GM23338 (cell line): Measurements from ENCODE around the gene AFM. TPM values are rescaled to one million over a fixed set of nuclear protein-coding genes. Genes with fewer than 3 reads are reported as not detected.

Source experiments
- ATAC-seq: fragments of 200-7000 bp; cut with Tn5 transposase; 3 replicates; pipeline ENCODE4 v1.9.1; 2020
- DNase-seq: peaks from one replicate; pipeline ENCODE4 v3.0.0-alpha.2; 2015; ENCODE audit warnings: low spot score
- H2AFZ ChIP-seq: fragments of 200-600 bp; sonication (generic); 2 replicates; pipeline ENCODE4 v1.8.0; 2016; ENCODE audit warnings: antibody characterized with exemption, mild to moderate bottlenecking, moderate library complexity
- H3F3A ChIP-seq: fragments of 200-600 bp; sonication (generic); replicated peaks from 2 replicates; pipeline ENCODE4 v1.8.0; 2017; ENCODE audit warnings: antibody characterized with exemption, mixed run types, low read depth
- H3K27ac ChIP-seq: fragments of 200-600 bp; sonication (generic); 2 replicates; pipeline ENCODE4 v1.6.1; 2016; ENCODE audit warnings: low read depth
- H3K27me3 ChIP-seq: fragments of 200-600 bp; sonication (generic); 2 replicates; pipeline ENCODE4 v1.8.0; 2016; ENCODE audit warnings: mild to moderate bottlenecking, mixed run types, moderate library complexity; ENCODE audit not compliant: insufficient read depth
- H3K36me3 ChIP-seq: fragments of 200-600 bp; sonication (generic); 2 replicates; pipeline ENCODE4 v1.8.0; 2016; ENCODE audit warnings: mild to moderate bottlenecking; ENCODE audit not compliant: insufficient read depth
- H3K4me1 ChIP-seq: fragments of 200-600 bp; sonication (generic); 2 replicates; pipeline ENCODE4 v1.8.0; 2016; ENCODE audit warnings: mild to moderate bottlenecking, moderate library complexity; ENCODE audit not compliant: insufficient read depth
- H3K4me2 ChIP-seq: fragments of 200-600 bp; sonication (generic); 2 replicates; pipeline ENCODE4 v1.7.1; 2017; ENCODE audit warnings: mixed run types
- H3K4me3 ChIP-seq: fragments of 200-600 bp; sonication (generic); 2 replicates; pipeline ENCODE4 v1.6.1; 2016; ENCODE audit warnings: mixed run types
- H3K79me2 ChIP-seq: fragments of 200-600 bp; sonication (generic); replicated peaks from 2 replicates; pipeline ENCODE4 v1.8.0; 2017; ENCODE audit warnings: mild to moderate bottlenecking; ENCODE audit not compliant: insufficient read depth
- H3K9me2 ChIP-seq: fragments of 200-600 bp; sonication (generic); 2 replicates; pipeline ENCODE4 v1.8.0; 2017; ENCODE audit not compliant: insufficient read depth
- H4K20me1 ChIP-seq: fragments of 200-600 bp; sonication (generic); replicated peaks from 2 replicates; pipeline ENCODE4 v1.8.0; 2017; ENCODE audit warnings: mild to moderate bottlenecking; ENCODE audit not compliant: insufficient read depth
- H3K27ac Mint-ChIP-seq: 2 replicates; pipeline ENCODE4 v1.8.0; 2020; ENCODE audit warnings: inconsistent platforms, mild to moderate bottlenecking, moderate library complexity, mixed read lengths
- H3K27me3 Mint-ChIP-seq: 3 replicates; pipeline ENCODE4 v1.8.0; 2022; ENCODE audit warnings: low read depth, mild to moderate bottlenecking, moderate library complexity, mixed read lengths, inconsistent platforms; ENCODE audit not compliant: insufficient read depth, poor library complexity
- H3K36me3 Mint-ChIP-seq: 3 replicates; pipeline ENCODE4 v1.8.0; 2021; ENCODE audit warnings: low read depth, mild to moderate bottlenecking, inconsistent platforms, moderate library complexity, mixed read lengths
- H3K4me1 Mint-ChIP-seq: 3 replicates; pipeline ENCODE4 v1.8.0; 2020; ENCODE audit warnings: mild to moderate bottlenecking, inconsistent platforms, mixed read lengths
- H3K4me3 Mint-ChIP-seq: 3 replicates; pipeline ENCODE4 v1.8.0; 2021; ENCODE audit warnings: moderate library complexity, mild to moderate bottlenecking, inconsistent platforms, mixed read lengths
- H3K9me3 Mint-ChIP-seq: 3 replicates; pipeline ENCODE4 v1.8.0; 2020; ENCODE audit warnings: moderate library complexity, mild to moderate bottlenecking, inconsistent platforms, mixed read lengths
- CREB1 ChIP-seq: fragments of 250-450 bp; sonication (Bioruptor Pico); IDR thresholded peaks from 2 replicates; pipeline ENCODE4 v1.5.0; 2020; ENCODE audit warnings: low read depth, mild to moderate bottlenecking, moderate library complexity
- ETS1 ChIP-seq: IDR thresholded peaks from 2 replicates; pipeline ENCODE4 v1.6.1; 2016; ENCODE audit warnings: antibody characterized with exemption
- EZH2 ChIP-seq: fragments of 200-600 bp; sonication (generic); IDR thresholded peaks from one replicate; pipeline ENCODE4 v1.8.0; 2017; ENCODE audit warnings: antibody characterized with exemption, mild to moderate bottlenecking, low read depth; ENCODE audit not compliant: unreplicated experiment
- EZH2phosphoT487 ChIP-seq: fragments of 200-600 bp; sonication (generic); IDR thresholded peaks from one replicate; pipeline ENCODE4 v1.8.1; 2018; ENCODE audit warnings: antibody characterized with exemption; ENCODE audit not compliant: unreplicated experiment
- JUNB ChIP-seq: IDR thresholded peaks from one replicate; pipeline ENCODE4 v1.6.1; 2016; ENCODE audit warnings: antibody characterized with exemption; ENCODE audit not compliant: unreplicated experiment
- NANOG ChIP-seq: IDR thresholded peaks from 2 replicates; pipeline ENCODE4 v1.6.1; 2016; ENCODE audit warnings: antibody characterized with exemption, borderline replicate concordance
- POLR2AphosphoS5 ChIP-seq: IDR thresholded peaks from 2 replicates; pipeline ENCODE4 v1.6.1; 2016; ENCODE audit warnings: antibody characterized with exemption, low read depth
- REST ChIP-seq: IDR thresholded peaks from one replicate; pipeline ENCODE4 v1.6.1; 2018; ENCODE audit warnings: antibody characterized with exemption; ENCODE audit not compliant: unreplicated experiment
- ZNF114 ChIP-seq: fragments of 250-450 bp; sonication (Bioruptor Pico); IDR thresholded peaks from 2 replicates; pipeline ENCODE4 v1.5.0; 2020; ENCODE audit warnings: mild to moderate bottlenecking, moderate library complexity
- polyA plus RNA-seq: library from polyadenylated mRNA; unstranded; fragments of >200 nt; fragmentation: Nextera tagmentation; extraction: Ambion mirVana; gene quantifications from 2 replicates; pipeline ENCODE4 v1.2.1, GENCODE V29; 2016
- total RNA-seq: library from RNA; depleted of rRNA; stranded (reverse); fragments of >200 nt; shearing (Covaris generic); gene quantifications from 2 replicates; pipeline ENCODE4 v1.2.3, GENCODE V29; 2014

AFM gene
- total and polyA plus RNA-seq, 2 experiments from 2014 or later = not detected

GRCh38 chr4:73485085-73485484 is 3.5 kb downstream of the AFM start:
- Histone ChIP-seq H3K4me3 (no peak overlapping the region), H3K79me2 (no peaks in the 10 kb centered on the region), H3K36me3 (no peaks in the 10 kb centered on the region), H3F3A (no peaks in the 10 kb centered on the region), H3K4me1 (no peaks in the 10 kb centered on the region; the same call in 1 of the 2 replicates), H3K9me2 (no peaks in the 10 kb centered on the region; the same call in 1 of the 2 replicates), H3K27me3 (no peaks in the 10 kb centered on the region), H4K20me1 (no peaks in the 10 kb centered on the region), H2AFZ (no peak overlapping the region), H3K4me2 (no peak overlapping the region), H3K27ac (no peak overlapping the region)
- TF ChIP-seq ZNF114 (CRISPR knock-in tag) (no peak), REST (no peak)
- H3K27ac Mint-ChIP-seq = no peak overlapping the region
- peaks cover 2% of the 10 kb centered on the region for H3K27me3 Mint-ChIP-seq
- no peaks in the 10 kb centered on the region for H3K36me3 Mint-ChIP-seq
- ATAC-seq = no peak
- peaks cover 13% of the 10 kb centered on the region; the same call in 2 of the 3 replicates for H3K4me1 Mint-ChIP-seq
- no peaks in the 10 kb centered on the region for H3K9me3 Mint-ChIP-seq
- no peak for DNase-seq
- no peak overlapping the region for H3K4me3 Mint-ChIP-seq

- Mint-ChIP-seq H3K9me3 (no peaks in the 10 kb centered on the region), H3K27me3 (peaks cover 2% of the 10 kb centered on the region), H3K27ac (no peak overlapping the region), H3K4me1 (peaks cover 13% of the 10 kb centered on the region; the same call in 2 of the 3 replicates), H3K4me3 (no peak overlapping the region), H3K36me3 (no peaks in the 10 kb centered on the region)
- no peaks in the 10 kb centered on the region for H3F3A ChIP-seq
- no peak for DNase-seq
- no peaks in the 10 kb centered on the region; the same call in 1 of the 2 replicates for H3K4me1 ChIP-seq
- no peaks in the 10 kb centered on the region for H4K20me1 ChIP-seq
- no peak overlapping the region for H2AFZ ChIP-seq
- no peaks in the 10 kb centered on the region for H3K36me3 ChIP-seq
- no peaks in the 10 kb centered on the region for H3K27me3 ChIP-seq
- H3K9me2 ChIP-seq = no peaks in the 10 kb centered on the region; the same call in 1 of the 2 replicates
- ATAC-seq = no peak
- no peak overlapping the region for H3K27ac ChIP-seq
- no peak for TF ChIP-seq ZNF114 (CRISPR knock-in tag)
- no peak for TF ChIP-seq ETS1
- TF ChIP-seq EZH2phosphoT487 = no peak
- H3K4me2 ChIP-seq = no peak overlapping the region
- H3K79me2 ChIP-seq = no peaks in the 10 kb centered on the region
- no peak overlapping the region for H3K4me3 ChIP-seq
Observed at GRCh38 chr4:73485596-73485995, 4.1 kb downstream of the AFM start.

- no peaks in the 10 kb centered on the region for H3F3A ChIP-seq
- H3K4me1 ChIP-seq = no peaks in the 10 kb centered on the region; the same call in 1 of the 2 replicates
- no peak for ATAC-seq
- H3K36me3 ChIP-seq = no peaks in the 10 kb centered on the region
- DNase-seq = no peak
- no peaks in the 10 kb centered on the region for H4K20me1 ChIP-seq
- Mint-ChIP-seq H3K27ac (no peak overlapping the region), H3K27me3 (peaks cover 2% of the 10 kb centered on the region), H3K4me3 (no peak overlapping the region), H3K36me3 (no peaks in the 10 kb centered on the region), H3K4me1 (peaks cover 13% of the 10 kb centered on the region; the same call in 2 of the 3 replicates), H3K9me3 (no peaks in the 10 kb centered on the region)
- no peak overlapping the region for H3K4me3 ChIP-seq
- TF ChIP-seq POLR2AphosphoS5 = no peak
- no peak for TF ChIP-seq EZH2
- no peak for TF ChIP-seq CREB1 (CRISPR knock-in tag)
- no peak for TF ChIP-seq JUNB
- TF ChIP-seq NANOG = no peak
- no peak for TF ChIP-seq ZNF114 (CRISPR knock-in tag)
- H3K79me2 ChIP-seq = no peaks in the 10 kb centered on the region
- no peak overlapping the region for H3K27ac ChIP-seq
- H2AFZ ChIP-seq = peak overlapping the region; percentile 9; the same call in 1 of the 2 replicates
- no peak overlapping the region for H3K4me2 ChIP-seq
- no peaks in the 10 kb centered on the region for H3K27me3 ChIP-seq
- no peaks in the 10 kb centered on the region; the same call in 1 of the 2 replicates for H3K9me2 ChIP-seq
Observed at GRCh38 chr4:73486497-73486896, 5.0 kb downstream of the AFM start.
